ENCODE data around the gene SIPA1L3. TPM values are rescaled to one million over a fixed set of nuclear protein-coding genes. Genes with fewer than 3 reads are reported as not detected.

SIPA1L3 gene
- total and polyA plus RNA-seq, 11 donors = 4.7 to 22.9 (median 8.8) TPM

DNA sequence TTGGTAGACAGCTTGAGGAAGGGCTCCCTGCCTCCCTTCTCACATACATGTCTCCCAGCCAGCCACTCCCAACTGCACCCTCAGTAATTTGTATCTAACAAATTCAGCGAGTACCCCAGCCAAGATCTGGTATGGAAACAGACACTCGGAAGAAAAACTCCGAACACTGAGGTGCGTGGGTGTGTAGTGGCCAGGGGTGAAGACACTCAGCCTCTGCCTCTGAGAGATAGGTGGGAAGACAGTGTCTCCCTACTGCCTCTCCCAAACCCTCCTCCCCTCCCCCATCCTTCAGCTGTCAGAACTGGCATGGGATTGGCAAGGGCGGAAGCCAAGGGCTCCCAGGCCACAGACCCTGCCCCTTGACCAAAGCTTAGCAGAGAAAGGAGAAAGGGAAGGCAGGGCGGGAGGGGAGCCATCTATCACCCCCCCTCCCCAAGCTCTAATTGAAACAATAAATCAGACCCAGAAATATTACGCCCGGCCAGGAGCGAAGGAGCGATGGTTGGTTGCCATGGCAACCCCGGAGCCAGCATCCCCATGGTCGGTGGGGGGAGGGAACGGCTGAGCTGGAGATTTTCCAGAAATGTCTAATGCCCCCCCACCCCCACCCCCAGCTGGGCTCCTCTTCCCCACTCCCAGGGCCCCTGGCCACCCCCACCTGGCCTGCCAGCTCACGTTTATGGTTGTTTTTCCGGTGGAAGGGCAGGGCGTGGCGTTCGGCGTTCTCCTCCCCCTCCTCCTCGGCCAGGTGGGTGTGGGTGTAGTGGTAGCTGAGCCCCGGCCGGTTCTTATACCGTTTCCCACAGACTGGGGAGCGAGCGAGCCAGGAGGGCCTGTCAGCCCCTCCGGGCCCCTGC, 310.0 kb downstream of the SIPA1L3 start:
- ATAC-seq (no peak), DNase-seq (no peak)
- TF ChIP-seq CTCF (IDR thresholded peaks at IDR 0.05) (no peak), POLR2A (IDR thresholded peaks at IDR 0.05) (no peak)
- Histone ChIP-seq H3K36me3 (no peaks in the 10 kb centered on the region), H3K4me3 (no peak overlapping the region), H3K4me1 (no peaks in the 10 kb centered on the region), H3K27ac (no peak overlapping the region), H3K27me3 (peaks cover 0 to 32% (median 6%) of the 10 kb centered on the region in 9 donors), H3K9me3 (no peaks in the 10 kb centered on the region)
- intact Hi-C loops (cut with DNase I) = no loop called here
- WGBS, 4 donors = 72 to 76% (median 75%) methylated on average over 16 to 26 of the region's 26 CpGs

DNA sequence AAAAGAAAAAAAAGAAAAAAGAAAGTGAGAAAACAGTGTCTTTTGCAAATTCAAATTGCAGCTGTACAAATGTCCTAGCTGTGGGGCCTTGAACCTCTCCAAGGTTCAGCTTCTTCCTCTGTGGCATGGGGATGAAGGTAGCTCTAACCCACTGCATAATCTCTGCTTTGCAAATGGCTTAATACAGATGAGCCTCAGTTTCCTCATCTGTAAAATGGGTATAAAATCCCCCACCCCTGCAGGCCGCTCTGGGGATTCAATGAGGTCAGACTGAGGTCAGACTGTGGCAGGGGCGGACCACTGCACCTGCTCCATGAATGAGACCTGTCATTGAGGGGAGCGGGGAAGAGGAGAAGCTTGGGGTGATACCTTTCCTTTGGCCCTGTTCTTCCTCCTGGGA, 311.2 kb downstream of the SIPA1L3 start:
- Histone ChIP-seq H3K27ac (no peak overlapping the region), H3K4me3 (no peak overlapping the region), H3K27me3 (peaks cover 0 to 43% (median 13%) of the 10 kb centered on the region in 9 donors), H3K9me3 (no peaks in the 10 kb centered on the region), H3K36me3 (no peaks in the 10 kb centered on the region), H3K4me1 (no peaks in the 10 kb centered on the region)
- WGBS, 4 donors = 95 to 97% (median 96%) methylated on average over 3 of the region's 3 CpGs
- DNase-seq (no peak), ATAC-seq (no peak)
- intact Hi-C loops (cut with DNase I) = no loop called here
- TF ChIP-seq POLR2A (IDR thresholded peaks at IDR 0.05) (no peak), CTCF (IDR thresholded peaks at IDR 0.05) (no peak)

- 90 to 96% (median 91%) methylated on average over 10 of the region's 10 CpGs for WGBS, 4 donors
- H3K9me3 ChIP-seq = no peaks in the 10 kb centered on the region
- H3K4me3 ChIP-seq = no peak overlapping the region
- intact Hi-C loops (cut with DNase I) = no loop called here
- H3K27ac ChIP-seq = no peak overlapping the region
- peaks cover 4 to 53% (median 17%) of the 10 kb centered on the region in 9 donors for H3K27me3 ChIP-seq
- no peak for DNase-seq
- ATAC-seq = no peak
- H3K4me1 ChIP-seq = peaks cover 0 to 8% (median 5%) of the 10 kb centered on the region in 12 donors
- no peaks in the 10 kb centered on the region for H3K36me3 ChIP-seq
- TF ChIP-seq CTCF (IDR thresholded peaks at IDR 0.05) (no peak), POLR2A (IDR thresholded peaks at IDR 0.05) (no peak)
Observed at GRCh38 chr19:38219221-38219620, 312.2 kb downstream of the SIPA1L3 start.

- no peak overlapping the region for H3K4me3 ChIP-seq
- intact Hi-C loops (cut with DNase I) = loop anchor here in 4 of 10 donors (10.0 kb wide), 3 partner anchors 77 to 327 kb away; partner anchors contain the start of genes SIPA1L3 (in 1 of the 4) and WDR87 (in 1 of the 4)
- ATAC-seq = no peak
- H3K27ac ChIP-seq = no peak overlapping the region
- DNase-seq = no peak
- peaks cover 0 to 11% (median 5%) of the 10 kb centered on the region in 12 donors for H3K4me1 ChIP-seq
- WGBS, 4 donors = 94 to 98% (median 95%) methylated on average over 6 of the region's 6 CpGs
- H3K36me3 ChIP-seq = no peaks in the 10 kb centered on the region
- H3K27me3 ChIP-seq = peaks cover 7 to 73% (median 32%) of the 10 kb centered on the region in 9 donors
- no peaks in the 10 kb centered on the region for H3K9me3 ChIP-seq
- TF ChIP-seq CTCF (IDR thresholded peaks at IDR 0.05) (no peak), POLR2A (IDR thresholded peaks at IDR 0.05) (no peak)
Observed at GRCh38 chr19:38221421-38221820, 314.4 kb downstream of the SIPA1L3 start.

Data from heart left ventricle (tissue), 16 donors.